T-helper 1 cell treated with Interleukin-12 subunit alpha and Interleukin-12 subunit beta and Interleukin-4 antibody, amounts not matched to agents 30 ng/mL and 1 ng/mL, for 36 hours (primary cell): ENCODE measurements around the gene HEXIM2. TPM values are rescaled to one million over a fixed set of nuclear protein-coding genes. Genes with fewer than 3 reads are reported as not detected.
"Not testable (repeated sequence)": the region's sequence is repeated elsewhere in the genome, so short reads cannot be mapped to it uniquely, and the experiment has no call there.

ENCODE experiments used
- intact Hi-C: fragments of 100-400 bp; cut with micrococcal nuclease; formaldehyde crosslinking; loops from one replicate; pipeline ENCODE4 v1.15.1; 2024
- total RNA-seq: library from RNA; stranded (reverse); gene quantifications from 2 replicates; pipeline ENCODE4 v1.2.3, GENCODE V29; 2022

HEXIM2 gene
- total RNA-seq, 1 donor from 2014 or later: 5.1 TPM

GRCh38 chr17:45201457-45201856, 39.8 kb downstream of the HEXIM2 start:
- intact Hi-C loops: no loop called here

- intact Hi-C loops: not testable (repeated sequence)
These were observed 40.2 kb downstream of the HEXIM2 start for GRCh38 chr17:45201880-45202279.

- intact Hi-C loops: loop anchor here (1.0 kb wide), 6 partner anchors 16 to 166 kb away; partner anchors contain the start of gene MAP3K14
These were observed 57.4 kb downstream of the HEXIM2 start for GRCh38 chr17:45218895-45219661.

Other genes with a start within 250 kb of the HEXIM2 start
- gene GFAP, start 246.4 kb upstream of the HEXIM2 start, total RNA-seq: not detected in 2 replicates
- 54.0 and 55.2 TPM in 2 replicates for gene KIF18B, start 214.1 kb upstream of the HEXIM2 start, total RNA-seq
- gene C1QL1, start 193.6 kb upstream of the HEXIM2 start, total RNA-seq: 0.27 and 0.59 TPM in 2 replicates
- 25.2 and 25.9 TPM in 2 replicates for gene DCAKD, start 110.2 kb upstream of the HEXIM2 start, total RNA-seq
- 130 and 142 TPM in 2 replicates for gene NMT1, start 100.6 kb upstream of the HEXIM2 start, total RNA-seq
- gene PLCD3, start 29.4 kb upstream of the HEXIM2 start, total RNA-seq: 2.9 and 3.0 TPM in 2 replicates
- gene ACBD4, start 26.2 kb upstream of the HEXIM2 start, total RNA-seq: 12.0 and 12.5 TPM in 2 replicates
- 38.8 and 41.4 TPM in 2 replicates for gene HEXIM1, start 13.4 kb upstream of the HEXIM2 start, total RNA-seq
- gene FMNL1, start 60.0 kb downstream of the HEXIM2 start, total RNA-seq: 484 and 485 TPM in 2 replicates
- gene SPATA32, start 100.2 kb downstream of the HEXIM2 start, total RNA-seq: 0.37 and 0.44 TPM in 2 replicates
- 39.7 and 44.9 TPM in 2 replicates for gene MAP3K14, start 155.1 kb downstream of the HEXIM2 start, total RNA-seq